SK-N-MC (cell line): Measurements from ENCODE around the gene RARS2.

ENCODE experiments used
- DNase-seq: peaks from one replicate; pipeline ENCODE4 v3.0.0-alpha.2; 2011; ENCODE audit warnings: low read depth, low spot score
- H3K27ac ChIP-seq: fragments of 200-600 bp; sonication (generic); 2 replicates; pipeline ENCODE4 v1.5.1; 2016; ENCODE audit warnings: mixed run types
- H3K36me3 ChIP-seq: fragments of 200-600 bp; sonication (generic); 2 replicates; pipeline ENCODE4 v1.6.1; 2017; ENCODE audit warnings: antibody characterized with exemption, low read length, mixed read lengths; ENCODE audit not compliant: insufficient read depth
- H3K4me3 ChIP-seq: fragments of 200-600 bp; sonication (generic); 2 replicates; pipeline ENCODE4 v1.5.1; 2016
- H3K9ac ChIP-seq: fragments of 200-600 bp; sonication (generic); 2 replicates; pipeline ENCODE4 v1.8.0; 2017; ENCODE audit warnings: mixed run types, mixed read lengths; ENCODE audit not compliant: insufficient read length
- H3K9me3 ChIP-seq: fragments of 200-600 bp; sonication (generic); 2 replicates; pipeline ENCODE4 v1.6.1; 2017; ENCODE audit warnings: low read depth, mild to moderate bottlenecking, antibody characterized with exemption, low read length, moderate library complexity, mixed read lengths
- EZH2 ChIP-seq: fragments of 200-600 bp; sonication (generic); IDR thresholded peaks from one replicate; pipeline ENCODE4 v1.6.1; 2017; ENCODE audit warnings: antibody characterized with exemption
- FOXP2 ChIP-seq: optimal IDR thresholded peaks from 2 replicates; pipeline ENCODE3; 2011; ENCODE audit warnings: mild to moderate bottlenecking, moderate library complexity; ENCODE audit not compliant: insufficient read depth; ENCODE audit errors: extremely low read length, control extremely low read depth
- POLR2AphosphoS5 ChIP-seq: IDR thresholded peaks from 2 replicates; pipeline ENCODE4 v1.6.1; 2012; ENCODE audit warnings: mild to moderate bottlenecking, low read depth, low read length, borderline replicate concordance

Gene RARS2

DNA sequence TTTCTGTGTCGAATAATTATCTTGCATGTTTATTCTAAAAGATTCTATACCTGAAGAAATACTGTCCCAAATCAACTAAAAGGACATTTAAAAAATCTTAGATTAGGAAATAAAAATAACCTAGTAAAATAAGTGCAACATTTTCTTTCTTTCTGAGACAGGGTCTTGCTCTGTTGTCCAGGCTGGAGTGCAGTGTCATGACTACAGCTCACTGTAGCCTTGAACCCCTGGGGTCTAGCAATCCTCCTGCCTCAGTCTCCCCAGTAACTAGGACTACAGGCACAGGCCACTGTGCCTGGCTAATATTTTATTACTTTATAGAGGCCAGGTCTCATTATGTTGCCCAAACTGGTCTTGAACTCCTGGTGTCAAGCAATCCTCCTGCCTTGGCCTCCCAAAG lies 48.7 kb downstream of the RARS2 start:
- TF ChIP-seq EZH2: no peak
- no peak for TF ChIP-seq FOXP2
- no peak for TF ChIP-seq POLR2AphosphoS5
- H3K9ac ChIP-seq: no peak overlapping the region
- H3K36me3 ChIP-seq: peaks cover 50% of the 10 kb centered on the region
- H3K9me3 ChIP-seq: 0 out of 2 replicates have a peak, but pooled peaks cover 3% of the 10 kb centered on the region
- H3K4me3 ChIP-seq: no peak overlapping the region
- no peak overlapping the region for H3K27ac ChIP-seq
- no peak for DNase-seq

- no peak for DNase-seq
- H3K27ac ChIP-seq: no peak overlapping the region
- TF ChIP-seq POLR2AphosphoS5 (no peak), EZH2 (no peak), FOXP2 (no peak)
- H3K9ac ChIP-seq: no peak overlapping the region
- no peak overlapping the region for H3K4me3 ChIP-seq
- H3K9me3 ChIP-seq: 0 out of 2 replicates have a peak, but pooled peaks cover 3% of the 10 kb centered on the region
- H3K36me3 ChIP-seq: peaks cover 45% of the 10 kb centered on the region
These were observed 49.2 kb downstream of the RARS2 start for GRCh38 chr6:87540539-87540938.

GRCh38 chr6:87539554-87539953 lies 50.2 kb downstream of the RARS2 start:
- Histone ChIP-seq H3K4me3 (no peak overlapping the region), H3K9me3 (0 out of 2 replicates have a peak, but pooled peaks cover 3% of the 10 kb centered on the region), H3K36me3 (peaks cover 35% of the 10 kb centered on the region), H3K9ac (no peak overlapping the region), H3K27ac (no peak overlapping the region)
- no peak for DNase-seq
- TF ChIP-seq EZH2: no peak
- TF ChIP-seq FOXP2: no peak
- no peak for TF ChIP-seq POLR2AphosphoS5

DNA sequence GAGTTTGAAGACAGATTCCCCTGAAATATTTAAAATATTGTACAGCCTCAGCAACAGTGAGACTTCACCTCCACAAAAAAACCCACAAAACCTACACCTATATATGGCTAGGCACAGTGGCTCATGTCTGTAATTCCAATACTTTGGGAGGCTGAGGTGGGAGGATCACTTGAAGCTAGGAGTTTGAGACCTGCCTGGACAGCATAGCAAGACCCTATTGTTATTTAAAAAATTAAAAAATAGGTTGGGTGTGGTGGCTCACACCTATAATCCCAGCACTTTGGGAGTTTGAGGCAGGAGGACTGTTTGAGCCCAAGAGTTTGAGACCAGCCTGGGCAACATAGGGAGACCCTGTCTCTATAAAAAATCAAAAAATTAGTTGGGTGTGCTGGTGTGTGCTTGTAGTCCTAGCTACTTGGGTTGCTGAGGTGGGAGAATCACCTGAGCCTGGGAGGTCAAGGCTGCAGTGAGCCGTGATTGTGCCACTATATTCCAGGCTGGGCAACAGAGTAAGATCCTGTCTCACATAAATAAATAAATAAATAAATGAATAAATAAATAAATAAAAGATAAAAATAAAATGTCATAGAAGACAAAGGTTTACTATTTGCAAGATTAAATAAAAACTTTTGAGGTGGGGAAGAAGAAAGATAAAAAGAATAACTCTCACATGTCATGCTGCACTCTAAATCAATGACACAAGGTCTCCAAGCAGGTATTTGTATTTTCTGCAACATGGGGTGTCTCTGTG lies 51.1 kb downstream of the RARS2 start:
- peaks cover 33% of the 10 kb centered on the region for H3K36me3 ChIP-seq
- H3K9ac ChIP-seq: no peak overlapping the region
- DNase-seq: no peak
- H3K4me3 ChIP-seq: no peak overlapping the region
- H3K27ac ChIP-seq: no peak overlapping the region
- 0 out of 2 replicates have a peak, but pooled peaks cover 3% of the 10 kb centered on the region for H3K9me3 ChIP-seq
- TF ChIP-seq EZH2 (no peak), FOXP2 (no peak), POLR2AphosphoS5 (no peak)

- TF ChIP-seq FOXP2: no peak
- no peak for TF ChIP-seq EZH2
- no peak for TF ChIP-seq POLR2AphosphoS5
These were observed 55.3 kb downstream of the RARS2 start for GRCh38 chr6:87534377-87535047.

DNA sequence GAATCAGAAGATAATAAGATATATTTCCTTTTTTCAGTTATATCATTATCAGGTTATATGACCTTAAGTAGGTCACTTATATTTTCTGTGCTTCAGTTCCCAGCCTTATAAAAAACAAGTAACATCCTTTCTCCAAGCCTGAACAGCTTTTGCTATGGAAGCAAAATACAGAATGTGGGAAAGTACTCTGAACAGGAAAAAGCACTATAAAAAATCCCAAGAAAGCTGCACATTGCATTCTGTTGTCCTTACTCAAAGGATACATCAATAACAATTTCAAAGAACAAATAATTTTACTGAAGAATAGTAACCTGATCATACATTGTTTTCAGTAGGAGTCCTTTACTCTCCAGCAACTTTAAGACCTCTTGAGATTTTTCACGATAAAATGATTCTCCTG lies 60.6 kb downstream of the RARS2 start:
- no peak for DNase-seq
- H3K9me3 ChIP-seq: no peaks in the 10 kb centered on the region
- no peak overlapping the region for H3K4me3 ChIP-seq
- TF ChIP-seq POLR2AphosphoS5: no peak
- no peak for TF ChIP-seq EZH2
- TF ChIP-seq FOXP2: no peak
- peaks cover 18% of the 10 kb centered on the region for H3K36me3 ChIP-seq
- H3K9ac ChIP-seq: no peak overlapping the region
- 0 out of 2 replicates have a peak overlapping the region, but pooled peaks have one; percentile 8 for H3K27ac ChIP-seq

More at GRCh38 chr6:87534377-87535047, 55.3 kb downstream of the RARS2 start:
- Histone ChIP-seq H3K27ac (no peak overlapping the region), H3K36me3 (peaks cover 21% of the 10 kb centered on the region), H3K4me3 (no peak overlapping the region), H3K9me3 (no peaks in the 10 kb centered on the region), H3K9ac (no peak overlapping the region)
- DNase-seq: no peak

- Histone ChIP-seq H3K9ac (no peak overlapping the region), H3K27ac (no peak overlapping the region), H3K36me3 (peaks cover 21% of the 10 kb centered on the region)
These were observed 67.1 kb downstream of the RARS2 start for GRCh38 chr6:87522686-87523085.

DNA sequence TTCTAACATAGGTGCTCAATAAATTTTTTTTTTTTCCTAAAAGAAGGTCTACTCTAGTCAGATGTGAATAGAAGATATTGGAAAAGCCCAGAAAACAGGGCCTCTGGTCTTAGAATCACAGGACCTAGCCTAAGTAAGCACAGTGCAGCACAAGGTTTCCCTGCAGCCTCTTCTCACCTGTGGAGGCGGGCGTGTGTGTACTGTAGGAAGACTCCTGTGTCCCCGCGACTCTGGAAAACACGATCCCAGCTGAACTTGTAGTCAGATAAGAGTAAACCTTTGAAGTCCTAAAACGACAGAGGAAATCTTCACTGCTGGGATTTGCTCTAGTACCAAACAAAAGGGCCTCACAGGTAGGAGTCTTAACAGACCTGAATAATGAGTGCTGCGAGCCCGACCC lies 71.3 kb downstream of the RARS2 start:
- TF ChIP-seq FOXP2 (no peak), POLR2AphosphoS5 (no peak), EZH2 (no peak)
- H3K4me3 ChIP-seq: no peak overlapping the region
- no peaks in the 10 kb centered on the region for H3K9me3 ChIP-seq
- H3K36me3 ChIP-seq: peaks cover 43% of the 10 kb centered on the region
- DNase-seq: no peak
- no peak overlapping the region for H3K27ac ChIP-seq
- no peak overlapping the region for H3K9ac ChIP-seq

More at GRCh38 chr6:87522686-87523085, 67.1 kb downstream of the RARS2 start:
- no peaks in the 10 kb centered on the region for H3K9me3 ChIP-seq
- H3K4me3 ChIP-seq: no peak overlapping the region
- DNase-seq: no peak
- TF ChIP-seq EZH2 (no peak), FOXP2 (no peak), POLR2AphosphoS5 (no peak)
